Measurements from ENCODE around the gene TUBGCP4. TPM values are rescaled to one million over a fixed set of nuclear protein-coding genes. Genes with fewer than 3 reads are reported as not detected.

Gene TUBGCP4
- polyA plus RNA-seq, 3 donors, result 26.6 to 31.8 (median 27.0) TPM

DNA sequence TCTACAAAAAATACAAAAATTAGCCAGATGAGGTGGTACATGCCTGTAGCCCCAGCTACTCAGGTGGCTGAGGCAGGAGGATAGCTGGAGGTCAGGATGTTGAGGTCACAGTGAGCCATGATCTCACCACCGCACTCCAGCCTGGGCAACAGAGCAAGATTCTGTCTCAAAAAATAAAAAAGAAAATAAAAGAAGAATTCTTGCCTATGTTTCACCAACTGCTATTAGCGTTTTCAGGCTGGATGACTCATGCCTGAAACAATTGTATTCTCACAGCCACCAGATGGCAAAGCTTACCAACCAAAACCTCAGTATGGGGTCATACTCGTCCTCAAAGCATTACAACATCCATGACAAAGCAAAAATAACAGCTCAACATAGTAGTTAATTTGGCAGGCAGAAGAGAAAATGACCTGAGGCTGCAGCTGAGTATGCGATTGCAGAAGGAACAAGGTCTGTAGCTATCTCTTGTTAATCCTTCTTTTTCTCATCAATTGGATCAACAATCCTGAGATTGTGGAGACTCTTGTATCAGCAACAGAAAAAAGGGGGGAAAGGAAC, 69.9 kb downstream of the TUBGCP4 start:
- DNase-seq (ENCODE audit: extremely low read depth in 1 of 11, low read depth in 9 of 11, low spot score in 4 of 11), result peak in 4 of 11 donors; percentile 0 to 7 (median 6)

- no peak for DNase-seq (ENCODE audit: extremely low read depth in 1 of 11, low read depth in 9 of 11, low spot score in 4 of 11)
Observed at GRCh38 chr15:43441316-43441715, 70.4 kb downstream of the TUBGCP4 start.

GRCh38 chr15:43446344-43446743, 75.4 kb downstream of the TUBGCP4 start:
- DNase-seq (ENCODE audit: extremely low read depth in 1 of 11, low read depth in 9 of 11, low spot score in 4 of 11), result no peak

DNA sequence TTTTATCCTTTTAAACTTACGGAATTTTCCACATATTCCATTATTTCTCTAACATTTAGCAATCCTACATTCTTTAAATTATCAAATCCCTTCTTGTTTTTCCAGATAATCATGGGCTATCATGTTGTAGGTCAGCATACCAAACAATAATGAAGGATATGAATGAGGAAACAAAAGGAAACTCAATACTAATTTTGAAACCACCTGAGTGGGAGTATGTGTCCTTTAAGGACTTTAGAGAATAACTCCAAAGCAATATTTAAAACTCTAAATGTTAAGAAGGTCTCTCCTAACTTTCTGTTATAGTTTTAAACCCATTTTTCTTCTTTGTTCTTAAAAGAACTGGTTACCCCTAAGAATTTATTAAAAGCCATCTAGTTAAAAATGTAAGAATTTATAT, 79.1 kb downstream of the TUBGCP4 start:
- no peak for DNase-seq (ENCODE audit: extremely low read depth in 1 of 11, low read depth in 9 of 11, low spot score in 4 of 11)

Other genes with a start within 250 kb of the TUBGCP4 start
- 10 to 100 TPM; 13.3 to 16.7 (median 15.7) TPM for gene TMEM62, start 237.5 kb upstream of the TUBGCP4 start, polyA plus RNA-seq (ENCODE audit: insufficient read length in 3 of 3)
- 10 to 100 TPM; 46.7 to 56.7 (median 48.2) TPM for gene CCNDBP1, start 185.7 kb upstream of the TUBGCP4 start, polyA plus RNA-seq (ENCODE audit: insufficient read length in 3 of 3)
- gene EPB42, start 150.1 kb upstream of the TUBGCP4 start, polyA plus RNA-seq (ENCODE audit: insufficient read length in 3 of 3), result 1 to 10 TPM; 1.1 to 2.6 (median 1.2) TPM
- not detected for gene TGM5, start 104.2 kb upstream of the TUBGCP4 start, polyA plus RNA-seq (ENCODE audit: insufficient read length in 3 of 3)
- under 1 TPM in 1 of 3 donors, not detected in 2; 0.07 TPM for gene TGM7, start 68.8 kb upstream of the TUBGCP4 start, polyA plus RNA-seq (ENCODE audit: insufficient read length in 3 of 3)
- 10 to 100 TPM; 10.7 to 14.0 (median 12.5) TPM for gene LCMT2, start 40.5 kb upstream of the TUBGCP4 start, polyA plus RNA-seq (ENCODE audit: insufficient read length in 3 of 3)
- gene ZSCAN29, start 58 bp upstream of the TUBGCP4 start, polyA plus RNA-seq (ENCODE audit: insufficient read length in 3 of 3), result 10 to 100 TPM; 28.1 to 31.9 (median 31.1) TPM
- 10 to 100 TPM; 78.3 to 99.5 (median 85.6) TPM for gene TP53BP1, start 122.1 kb downstream of the TUBGCP4 start, polyA plus RNA-seq (ENCODE audit: insufficient read length in 3 of 3)
- gene MAP1A, start 146.5 kb downstream of the TUBGCP4 start, polyA plus RNA-seq (ENCODE audit: insufficient read length in 3 of 3), result 1 to 10 TPM; 6.6 to 10.0 (median 7.8) TPM
- 10 to 100 TPM; 21.8 to 29.1 (median 27.3) TPM for gene PPIP5K1, start 219.1 kb downstream of the TUBGCP4 start, polyA plus RNA-seq (ENCODE audit: insufficient read length in 3 of 3)
- gene CKMT1B, start 222.9 kb downstream of the TUBGCP4 start, polyA plus RNA-seq (ENCODE audit: insufficient read length in 3 of 3), result 1 to 10 TPM; 1.4 to 3.8 (median 2.3) TPM
- 1 to 10 TPM in 2 of 3 donors, under 1 TPM in 1; 0.59 to 1.6 (median 1.4) TPM for gene STRC, start 247.7 kb downstream of the TUBGCP4 start, polyA plus RNA-seq (ENCODE audit: insufficient read length in 3 of 3)

Data from renal cortex interstitium (tissue), 11 donors.